Activated CD8-positive, alpha-beta T cell treated with anti-CD3 and anti-CD28 coated beads for 36 hours (primary cell): ENCODE data around the gene IDS. TPM values are rescaled to one million over a fixed set of nuclear protein-coding genes. Genes with fewer than 3 reads are reported as not detected.

Source experiments
- ATAC-seq: fragments of 200-7000 bp; cut with Tn5 transposase; one replicate; pipeline ENCODE4 v1.10.0; 2021; ENCODE audit warnings: mild to moderate bottlenecking, moderate library complexity
- CTCF ChIA-PET: fragments of 350-600 bp; sonication (Branson Sonifier 250); formaldehyde crosslinking; loops from one replicate; lab custom pipeline; 2021; ENCODE audit warnings: antibody characterized with exemption; lab: Charles Lee
- POLR2A ChIA-PET: fragments of 350-600 bp; sonication (Branson Sonifier 250); formaldehyde crosslinking; loops from one replicate; lab custom pipeline; 2021; ENCODE audit warnings: antibody characterized with exemption; lab: Charles Lee
- DNase-seq: peaks from one replicate; pipeline ENCODE4 v3.0.0-alpha.2; 2020
- H3K27ac Mint-ChIP-seq: one replicate; pipeline ENCODE4 v1.8.0; 2021; ENCODE audit warnings: mild to moderate bottlenecking, mixed read lengths
- H3K27me3 Mint-ChIP-seq: one replicate; pipeline ENCODE4 v1.8.0; 2021; ENCODE audit warnings: mixed read lengths
- H3K36me3 Mint-ChIP-seq: one replicate; pipeline ENCODE4 v1.8.0; 2021; ENCODE audit warnings: low read depth, mixed read lengths
- H3K4me1 Mint-ChIP-seq: one replicate; pipeline ENCODE4 v1.8.0; 2021; ENCODE audit warnings: low read depth, mixed read lengths
- H3K4me3 Mint-ChIP-seq: one replicate; pipeline ENCODE4 v1.8.0; 2021; ENCODE audit warnings: mild to moderate bottlenecking, moderate library complexity, mixed read lengths
- H3K9me3 Mint-ChIP-seq: one replicate; pipeline ENCODE4 v1.8.0; 2021; ENCODE audit warnings: mixed read lengths
- intact Hi-C: fragments of 100-400 bp; cut with micrococcal nuclease; formaldehyde crosslinking; loops from one replicate; pipeline ENCODE4 v1.10.0; 2022
- total RNA-seq, 2 experiments: library from RNA; stranded (reverse); gene quantifications; one replicate each; pipeline ENCODE4 v1.2.3, GENCODE V29; 2021
- TF ChIP-seq, protein P1 (sequence below): fragments of 200-600 bp; IDR thresholded peaks from one replicate; pipeline ENCODE4 v1.8.0; 2022; ENCODE audit warnings: antibody characterized with exemption, mild to moderate bottlenecking

Gene IDS
- total RNA-seq, 2 experiments from 2014 or later, result 44.8 to 50.6 TPM

DNA sequence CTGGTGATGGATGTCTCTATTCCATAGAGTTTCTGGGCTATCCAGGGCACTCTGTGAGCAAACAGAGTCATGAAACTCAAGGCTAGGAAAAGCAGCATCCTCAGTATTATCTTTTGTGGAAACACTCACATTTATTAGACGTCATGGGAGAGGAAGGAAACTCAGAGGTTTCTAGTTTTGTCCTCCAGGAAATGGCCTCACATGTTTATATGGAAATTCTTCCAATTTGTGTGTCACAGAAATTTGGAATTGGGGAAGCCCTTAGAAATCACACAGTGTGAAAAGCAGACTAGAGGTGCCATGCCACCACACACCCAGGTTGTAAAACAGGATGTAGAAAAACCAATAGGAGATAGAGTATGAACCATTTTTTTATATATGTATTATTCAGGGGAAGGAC is 31.1 kb downstream of the IDS start:
- no peak for ATAC-seq
- ChIA-PET CTCF (no interaction called here), POLR2A (no interaction called here)
- H3K36me3 Mint-ChIP-seq, result no peaks in the 10 kb centered on the region
- no peaks in the 10 kb centered on the region for H3K9me3 Mint-ChIP-seq
- H3K4me3 Mint-ChIP-seq, result no peak overlapping the region
- peaks cover 2% of the 10 kb centered on the region for H3K4me1 Mint-ChIP-seq
- H3K27ac Mint-ChIP-seq, result no peak overlapping the region
- DNase-seq, result no peak
- TF ChIP-seq, protein P1, sequence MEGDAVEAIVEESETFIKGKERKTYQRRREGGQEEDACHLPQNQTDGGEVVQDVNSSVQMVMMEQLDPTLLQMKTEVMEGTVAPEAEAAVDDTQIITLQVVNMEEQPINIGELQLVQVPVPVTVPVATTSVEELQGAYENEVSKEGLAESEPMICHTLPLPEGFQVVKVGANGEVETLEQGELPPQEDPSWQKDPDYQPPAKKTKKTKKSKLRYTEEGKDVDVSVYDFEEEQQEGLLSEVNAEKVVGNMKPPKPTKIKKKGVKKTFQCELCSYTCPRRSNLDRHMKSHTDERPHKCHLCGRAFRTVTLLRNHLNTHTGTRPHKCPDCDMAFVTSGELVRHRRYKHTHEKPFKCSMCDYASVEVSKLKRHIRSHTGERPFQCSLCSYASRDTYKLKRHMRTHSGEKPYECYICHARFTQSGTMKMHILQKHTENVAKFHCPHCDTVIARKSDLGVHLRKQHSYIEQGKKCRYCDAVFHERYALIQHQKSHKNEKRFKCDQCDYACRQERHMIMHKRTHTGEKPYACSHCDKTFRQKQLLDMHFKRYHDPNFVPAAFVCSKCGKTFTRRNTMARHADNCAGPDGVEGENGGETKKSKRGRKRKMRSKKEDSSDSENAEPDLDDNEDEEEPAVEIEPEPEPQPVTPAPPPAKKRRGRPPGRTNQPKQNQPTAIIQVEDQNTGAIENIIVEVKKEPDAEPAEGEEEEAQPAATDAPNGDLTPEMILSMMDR, result no peak
- intact Hi-C loops, result no loop called here
- H3K27me3 Mint-ChIP-seq, result peaks cover 2% of the 10 kb centered on the region

DNA sequence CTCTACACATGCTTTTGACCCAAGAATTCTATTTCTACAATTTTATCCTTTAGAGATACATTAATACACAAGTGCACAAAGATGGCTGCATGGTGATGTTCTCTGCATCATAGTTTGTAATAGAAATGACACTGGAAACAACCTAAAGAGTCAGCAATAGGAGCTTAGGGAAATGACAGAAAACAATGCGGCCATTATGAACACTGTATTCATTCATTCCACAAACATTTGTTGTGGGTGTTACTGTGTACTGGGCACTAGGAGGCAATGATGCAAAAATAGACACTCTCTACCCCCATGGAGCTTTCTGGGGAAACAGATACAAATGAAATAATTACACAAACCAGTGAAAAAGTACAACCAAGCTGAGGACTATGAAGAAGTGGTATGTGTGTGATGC is 32.0 kb downstream of the IDS start:
- no peak overlapping the region for H3K4me3 Mint-ChIP-seq
- DNase-seq, result no peak
- peaks cover 2% of the 10 kb centered on the region for H3K4me1 Mint-ChIP-seq
- peaks cover 2% of the 10 kb centered on the region for H3K27me3 Mint-ChIP-seq
- TF ChIP-seq, protein P1, result no peak
- H3K36me3 Mint-ChIP-seq, result no peaks in the 10 kb centered on the region
- H3K9me3 Mint-ChIP-seq, result no peaks in the 10 kb centered on the region
- ChIA-PET CTCF (no interaction called here), POLR2A (no interaction called here)
- no peak overlapping the region for H3K27ac Mint-ChIP-seq
- no peak for ATAC-seq
- intact Hi-C loops, result no loop called here

- Mint-ChIP-seq H3K4me3 (no peak overlapping the region), H3K27ac (no peak overlapping the region), H3K9me3 (no peaks in the 10 kb centered on the region), H3K36me3 (no peaks in the 10 kb centered on the region), H3K4me1 (peaks cover 2% of the 10 kb centered on the region), H3K27me3 (peaks cover 2% of the 10 kb centered on the region)
- intact Hi-C loops, result no loop called here
- TF ChIP-seq, protein P1, result no peak
- ChIA-PET CTCF (interaction anchor here (1.2 kb wide), 1 partner anchor 15 kb away, joined by 3 read pairs; no protein-coding TSS in a partner anchor), POLR2A (no interaction called here)
- DNase-seq, result no peak
- ATAC-seq, result no peak
Observed at GRCh38 chrX:149472625-149473024, 32.5 kb downstream of the IDS start.

GRCh38 chrX:149471397-149471796 is 33.7 kb downstream of the IDS start:
- CTCF ChIA-PET, result interaction anchor here (0.7 to 1.8 kb wide), 13 partner anchors 9 to 1426 kb away, joined by 3 to 10 read pairs (median 4); no protein-coding TSS in a partner anchor
- intact Hi-C loops, result no loop called here
- Mint-ChIP-seq H3K27me3 (peaks cover 2% of the 10 kb centered on the region), H3K4me1 (peaks cover 2% of the 10 kb centered on the region), H3K36me3 (no peaks in the 10 kb centered on the region), H3K4me3 (no peak overlapping the region), H3K9me3 (no peaks in the 10 kb centered on the region), H3K27ac (no peak overlapping the region)
- no peak for DNase-seq
- TF ChIP-seq, protein P1, result no peak
- no peak for ATAC-seq
- POLR2A ChIA-PET, result no interaction called here

DNA sequence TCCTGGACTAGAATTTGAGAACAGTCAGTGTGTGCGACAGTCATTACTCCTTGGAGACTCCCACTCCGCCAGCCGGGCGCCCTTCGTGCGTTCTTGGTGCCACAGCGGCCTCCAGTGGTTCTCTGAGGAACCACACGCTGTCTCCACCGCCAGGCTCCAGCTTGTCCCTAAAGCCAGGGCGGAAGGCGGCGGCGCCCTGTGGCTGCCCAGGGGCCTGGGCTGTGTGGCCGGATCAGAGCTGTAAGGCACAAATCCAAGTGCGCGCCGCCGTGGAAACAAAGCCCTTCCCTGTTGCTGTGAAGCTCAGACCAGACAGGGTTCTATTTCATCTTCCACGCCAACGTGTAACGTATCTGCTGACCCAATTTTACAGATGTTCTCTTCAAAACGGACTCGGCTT is 34.2 kb downstream of the IDS start:
- Mint-ChIP-seq H3K4me3 (no peak overlapping the region), H3K36me3 (no peaks in the 10 kb centered on the region), H3K27ac (no peak overlapping the region), H3K4me1 (peaks cover 2% of the 10 kb centered on the region), H3K27me3 (peaks cover 2% of the 10 kb centered on the region), H3K9me3 (no peaks in the 10 kb centered on the region)
- TF ChIP-seq, protein P1, result peak; percentile 76
- intact Hi-C loops, result no loop called here
- ChIA-PET POLR2A (no interaction called here), CTCF (interaction anchor here (0.7 to 1.8 kb wide), 13 partner anchors 9 to 1425 kb away, joined by 3 to 10 read pairs (median 4); no protein-coding TSS in a partner anchor)
- ATAC-seq (peak; percentile 89), DNase-seq (peak; percentile 71)
